GM18526 (cell line): ENCODE measurements around the gene LHFPL3.

Source experiments
- POLR2A ChIP-seq: IDR thresholded peaks from 3 replicates; pipeline ENCODE4 v1.6.1; 2011; ENCODE audit not compliant: insufficient read length; ENCODE audit errors: extremely low read depth

LHFPL3 gene

DNA sequence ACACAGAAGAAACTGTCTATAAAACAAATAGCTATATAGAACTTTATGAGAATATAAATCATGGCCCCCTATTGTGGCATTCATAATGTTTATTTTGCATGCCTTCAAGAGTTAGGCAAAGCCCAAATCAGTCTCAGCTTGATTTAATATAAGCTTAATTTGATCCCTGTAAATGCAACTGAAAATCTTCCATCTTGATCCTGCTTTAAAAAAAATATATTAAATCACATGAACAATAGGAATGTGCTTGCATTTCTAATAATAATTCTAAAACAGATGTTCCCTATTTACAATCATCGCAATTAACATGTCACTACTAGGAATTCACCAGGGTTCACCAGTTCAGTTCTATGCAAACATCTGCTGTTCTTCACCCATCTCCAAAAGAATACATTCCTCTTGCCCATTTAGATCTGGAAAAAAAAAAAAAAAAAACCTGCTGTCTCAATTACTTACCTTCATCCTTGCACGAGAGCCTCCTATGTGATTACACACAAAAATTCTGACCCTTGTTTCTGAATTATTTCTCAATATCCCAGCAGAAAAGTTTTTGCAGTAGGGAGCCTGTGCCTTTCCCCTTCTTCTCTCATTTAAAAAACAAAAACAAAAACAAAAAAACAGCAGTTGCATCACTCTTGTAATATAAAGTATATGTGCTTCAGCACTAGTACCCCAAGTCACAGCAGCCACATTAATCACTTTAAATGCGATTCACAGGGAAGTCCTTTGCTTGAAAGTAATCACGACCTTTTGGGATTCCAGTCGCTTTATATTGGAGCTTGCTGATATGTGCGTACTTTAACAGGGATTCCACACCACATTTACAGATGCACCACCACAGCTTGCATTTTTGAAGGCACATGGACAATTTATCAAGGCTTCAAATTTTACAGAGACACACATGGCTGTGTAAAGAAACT is 490.8 kb downstream of the LHFPL3 start:
- TF ChIP-seq POLR2A = no peak

DNA sequence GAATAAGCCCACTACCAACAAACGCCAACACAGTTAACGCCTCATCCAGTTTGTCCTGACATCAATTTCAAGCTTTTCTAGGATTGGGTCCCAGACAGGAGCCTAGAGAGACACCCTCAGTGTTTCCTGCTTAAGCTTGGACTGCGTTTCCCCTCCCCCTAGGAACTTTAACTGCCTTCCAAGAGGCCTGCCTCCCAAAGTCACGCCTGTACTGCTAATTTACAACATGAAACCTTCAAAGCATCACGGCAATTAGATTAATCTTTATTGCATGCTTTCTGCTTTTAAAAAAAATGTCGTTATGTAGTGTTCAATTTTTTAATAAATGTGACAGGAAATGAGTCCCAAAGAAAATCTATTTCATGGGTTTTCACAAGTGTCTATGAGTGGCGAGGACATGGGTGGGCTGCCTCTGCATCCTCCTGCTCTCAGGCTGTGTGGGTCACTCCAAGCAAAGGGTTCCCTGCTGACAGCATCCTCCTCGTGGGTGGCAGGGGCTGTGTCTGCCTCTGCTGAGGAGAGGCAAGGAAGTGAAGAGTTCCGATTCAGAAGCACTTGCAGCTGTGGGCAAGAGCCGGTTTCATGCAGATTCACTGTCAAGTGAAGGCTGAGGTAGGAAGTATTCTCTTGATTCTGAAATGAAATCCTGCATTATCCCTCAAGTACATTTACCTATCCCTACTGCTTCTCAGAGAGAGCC is 492.6 kb downstream of the LHFPL3 start:
- TF ChIP-seq POLR2A = no peak

GRCh38 chr7:104823177-104823576 is 494.8 kb downstream of the LHFPL3 start:
- TF ChIP-seq POLR2A = no peak

DNA sequence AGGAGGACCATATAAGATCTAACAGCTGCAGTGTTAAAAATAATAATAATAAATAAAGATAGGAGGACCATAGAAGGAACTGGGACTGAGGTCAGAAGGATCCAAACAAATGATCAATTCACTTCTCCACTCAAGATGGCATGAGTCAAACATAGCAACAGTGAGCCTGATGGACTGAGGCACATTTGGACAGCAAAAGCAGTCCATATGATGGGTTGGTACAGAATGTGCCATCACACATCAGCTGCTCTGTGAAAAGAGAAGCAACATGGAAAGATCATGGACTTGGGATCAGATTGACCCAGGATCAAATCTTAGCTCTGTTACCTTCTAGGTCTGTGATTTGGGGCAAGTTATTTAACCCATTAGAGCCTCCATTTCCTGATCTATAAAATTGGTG is 496.7 kb downstream of the LHFPL3 start:
- TF ChIP-seq POLR2A = no peak

DNA sequence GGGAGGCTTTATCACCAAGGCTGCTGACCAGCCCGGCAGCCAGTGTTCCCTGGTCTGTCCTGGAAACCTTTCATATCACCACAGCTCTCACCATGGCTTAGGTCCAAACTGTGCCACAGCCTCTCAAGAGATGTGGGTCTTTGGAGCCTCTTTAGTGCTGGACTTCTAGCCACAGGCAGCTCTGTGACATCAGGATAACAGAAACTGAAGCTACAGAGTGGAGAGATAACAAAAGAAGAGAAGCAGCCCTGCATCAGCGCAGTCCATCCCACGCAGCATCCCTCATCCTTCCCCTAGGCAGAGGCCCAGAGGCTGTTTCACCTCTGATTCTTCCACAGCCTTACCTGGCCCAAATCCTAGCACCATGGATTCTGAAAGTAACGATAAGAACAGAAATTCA is 497.7 kb downstream of the LHFPL3 start:
- TF ChIP-seq POLR2A = no peak

DNA sequence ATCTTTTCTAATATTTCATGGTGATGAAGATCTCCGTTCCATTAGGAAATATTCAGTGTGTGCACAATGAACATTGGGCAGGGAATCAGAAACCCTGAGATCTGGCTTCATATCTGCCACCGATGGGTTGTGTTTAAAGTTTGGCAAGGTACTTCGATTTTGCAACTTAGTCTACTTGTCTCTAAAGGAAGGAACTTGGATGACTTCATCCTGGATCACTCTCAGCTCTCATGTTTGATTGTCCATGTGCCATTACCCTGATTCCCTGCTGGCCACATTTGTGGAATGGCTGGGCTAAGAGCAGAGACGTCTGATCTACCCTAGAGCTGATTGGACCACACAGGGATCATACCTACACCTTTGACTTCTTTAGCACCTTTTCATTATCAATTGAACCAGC is 508.6 kb downstream of the LHFPL3 start:
- TF ChIP-seq POLR2A = no peak

GRCh38 chr7:104838537-104839299 is 510.3 kb downstream of the LHFPL3 start:
- no peak for TF ChIP-seq POLR2A

GRCh38 chr7:104839842-104840241 is 511.4 kb downstream of the LHFPL3 start:
- no peak for TF ChIP-seq POLR2A

DNA sequence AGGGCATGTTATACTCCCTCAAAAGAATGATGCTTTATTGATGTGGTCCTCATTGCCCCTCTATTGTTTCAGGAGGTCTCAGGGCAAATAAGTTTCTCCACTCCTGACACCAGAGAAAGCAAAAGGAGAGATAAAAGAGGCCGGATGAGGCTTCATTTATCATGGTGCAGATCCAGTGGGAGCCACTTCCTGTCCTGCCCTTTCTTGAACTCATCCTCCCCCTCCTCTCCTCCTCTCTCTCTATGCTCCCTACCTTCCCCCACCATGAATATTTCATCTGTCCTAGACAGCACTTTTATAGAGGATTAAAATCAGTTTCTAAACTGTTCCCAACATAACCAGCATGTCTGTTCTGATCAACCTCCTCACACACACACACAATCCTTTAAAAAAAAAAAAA is 513.4 kb downstream of the LHFPL3 start:
- TF ChIP-seq POLR2A = no peak

DNA sequence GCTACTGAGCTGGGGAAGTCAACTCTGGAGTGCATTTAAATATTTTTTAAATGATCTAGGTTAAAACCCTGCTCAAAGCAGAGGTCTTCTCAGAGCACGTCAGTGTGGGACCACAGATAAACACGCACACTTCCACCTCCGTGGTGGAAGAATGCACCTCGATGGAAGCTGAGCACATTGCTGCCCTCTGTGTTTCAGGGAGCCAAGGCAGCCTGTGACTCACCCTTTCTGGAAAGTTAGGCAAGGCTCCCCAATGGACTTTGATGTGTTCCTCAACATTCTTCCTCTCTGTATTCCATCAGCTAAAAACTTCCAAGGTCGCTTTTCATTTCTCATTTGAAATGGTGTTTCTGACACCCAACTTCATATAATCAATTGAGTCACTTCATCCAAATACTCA is 514.8 kb downstream of the LHFPL3 start:
- TF ChIP-seq POLR2A = no peak

GRCh38 chr7:104845557-104845956 is 517.2 kb downstream of the LHFPL3 start:
- no peak for TF ChIP-seq POLR2A

- TF ChIP-seq POLR2A = no peak
Observed at GRCh38 chr7:104846731-104847130, 518.3 kb downstream of the LHFPL3 start.

DNA sequence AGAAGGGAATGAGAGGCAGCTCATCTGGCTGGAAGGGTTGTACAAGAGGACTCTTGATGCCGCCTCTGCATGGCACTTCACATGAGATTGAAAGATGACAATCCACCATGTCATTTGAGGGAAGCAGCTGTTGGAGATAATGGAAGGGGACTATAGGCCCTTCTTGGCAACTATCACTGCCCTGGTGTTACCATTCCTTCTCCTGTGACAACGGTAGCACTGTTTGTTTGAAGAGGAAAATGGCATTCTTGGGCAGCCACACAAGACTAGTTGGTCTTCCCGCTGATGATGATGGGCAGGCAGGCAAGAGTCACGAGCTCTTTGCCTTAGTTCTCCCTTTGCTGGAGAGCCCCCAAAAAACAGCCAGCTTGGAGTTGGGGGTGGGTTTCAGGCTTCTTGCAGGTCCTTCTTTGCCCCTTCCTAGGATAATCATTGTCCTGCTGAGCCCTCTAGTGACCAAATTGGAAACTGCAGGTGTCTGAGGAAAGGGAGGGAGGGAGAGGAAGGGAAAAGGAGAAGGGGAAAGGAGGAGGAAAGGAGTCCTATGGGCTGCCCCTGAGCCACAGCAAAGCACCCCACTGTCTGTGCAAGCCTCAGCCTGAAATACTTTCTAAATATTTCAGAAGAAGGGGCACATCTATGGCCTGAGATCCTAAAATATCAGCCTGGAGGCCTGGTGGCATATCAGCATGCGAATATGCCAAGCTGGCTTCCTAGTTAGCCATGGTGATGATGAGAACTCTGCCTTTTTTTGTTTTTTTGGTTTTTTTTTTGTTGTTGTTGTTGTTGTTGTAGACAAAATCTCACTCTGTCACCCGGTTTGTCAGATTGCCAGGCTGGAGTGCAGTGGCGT is 520.0 kb downstream of the LHFPL3 start:
- no peak for TF ChIP-seq POLR2A

GRCh38 chr7:104850374-104850773 is 522.0 kb downstream of the LHFPL3 start:
- no peak for TF ChIP-seq POLR2A

GRCh38 chr7:104851268-104851667 is 522.9 kb downstream of the LHFPL3 start:
- no peak for TF ChIP-seq POLR2A
